Pancreas (tissue), 10 donors: ENCODE measurements around the gene TXLNB. TPM values are rescaled to one million over a fixed set of nuclear protein-coding genes. Genes with fewer than 3 reads are reported as not detected.

Experiments
- ATAC-seq, 4 donors: fragments of 200-7000 bp; cut with Tn5 transposase; one replicate each; pipeline versions ENCODE4 v1.8.0 to v1.9.1; 2020; ENCODE audit warnings: mild to moderate bottlenecking in 4 of 4, moderate library complexity in 4 of 4
- DNase-seq, 6 donors: peaks; one replicate each; pipeline ENCODE4 v3.0.0-alpha.2; 2020
- FAIRE-seq: peaks from 2 replicates; lab custom pipeline; 2012; peaks lifted over from hg19 to GRCh38; lab: Jason Lieb, UNC
- H3K27ac ChIP-seq, 4 donors: fragments of 200-600 bp; sonication (generic); 1 replicate in 3 of 4; 2 replicates in 1 of 4; pipeline versions ENCODE4 v1.5.0 to v1.8.0; 2020
- H3K27me3 ChIP-seq, 4 donors: fragments of 200-600 bp; one replicate each; pipeline ENCODE4 v1.8.0; 2021
- H3K36me3 ChIP-seq, 3 donors: fragments of 200-600 bp; sonication (generic) in 1 of 3; one replicate each; pipeline versions ENCODE4 v1.5.0 to v1.8.0; 2020 to 2021
- H3K4me1 ChIP-seq, 3 donors: fragments of 200-600 bp; one replicate each; pipeline ENCODE4 v1.8.0; 2021
- H3K4me3 ChIP-seq, 4 donors: fragments of 200-600 bp; sonication (generic) in 2 of 4; one replicate each; pipeline versions ENCODE4 v1.5.0 to v1.8.0; 2020 to 2021
- H3K9me3 ChIP-seq, 4 donors: fragments of 200-600 bp; one replicate each; pipeline ENCODE4 v1.8.0; 2021
- WGBS, 2 donors: extraction: QIAGEN DNeasy Blood & Tissue Kit; methylation state at CpG; one replicate each; pipeline ENCODE4 v1.1.7; 2013; 5-methylcytosine and 5-hydroxymethylcytosine counted together
- intact Hi-C, 3 donors: fragments of 100-400 bp; cut with DNase I; formaldehyde crosslinking; loops; one replicate each; pipeline versions ENCODE4 v1.11.1 to v1.14.2; 2022
- polyA plus RNA-seq, 2 donors: library from polyadenylated mRNA; stranded (reverse); fragments of 200-250 nt; gene quantifications; one replicate each; pipeline ENCODE4 v1.2.3, GENCODE V29; 2013
- total RNA-seq, 6 donors: library from RNA; stranded (reverse); fragmentation: NEBNext Ultra II Directional in 4 of 6; extraction: Animal tissue kit (Norgen Biotek cat#: 25700) in 4 of 6; gene quantifications; one replicate each; pipeline versions ENCODE4 v1.2.1 to v1.2.4, GENCODE V29; 2021 to 2023
- TF ChIP-seq, protein P1 (sequence below), 4 donors: fragments of 200-600 bp; sonication (generic) in 3 of 4; IDR thresholded peaks; one replicate each; pipeline versions ENCODE4 v1.5.0 to v1.8.0; 2021; ENCODE audit warnings: antibody characterized with exemption in 4 of 4
- donor health status: healthy with polysubstance abuse.
- donor health status: DM: no; HTN: no; CAD: no; lungs with moderate emphysema.
- donor health status: DM: no; HTN: no; CAD: no.
- donor health status: control.
- donor health status: control.
- donor health status: Bipolar disorder and iron deficiency.
- donor health status: DM: yes; HTN: yes; CAD: no.
- donor health status: DM: no; HTN: no; CAD: no.
- donor health status: DM: no; HTN: no; CAD: no.
- donor health status: DM: yes; HTN: yes; CAD: no.

The TXLNB gene
- total and polyA plus RNA-seq, 8 donors, result 0.03 to 0.47 (median 0.08) TPM; not detected in 1

DNA sequence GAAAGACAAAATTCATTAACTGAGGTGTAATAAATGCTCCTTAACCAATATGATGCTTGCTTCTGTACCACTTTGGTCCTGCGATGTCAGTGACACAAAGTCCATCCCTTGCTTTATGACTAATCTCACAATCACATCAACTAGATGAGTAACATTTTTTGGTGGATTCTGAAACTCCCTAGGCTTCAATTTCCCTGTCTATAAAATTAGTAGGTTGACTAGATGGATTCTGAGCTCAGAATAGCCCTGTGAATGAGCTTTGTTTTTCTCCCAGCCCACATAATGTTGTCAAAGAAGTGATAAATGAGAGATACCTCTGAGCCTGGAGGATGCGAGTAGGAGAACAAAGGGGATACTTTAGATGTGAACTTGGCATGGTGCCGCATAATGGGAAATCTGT, 9.1 kb downstream of the TXLNB start:
- Histone ChIP-seq H3K9me3 (no peaks in the 10 kb centered on the region), H3K4me1 (no peaks in the 10 kb centered on the region), H3K27ac (no peak overlapping the region), H3K36me3 (no peaks in the 10 kb centered on the region), H3K4me3 (no peak overlapping the region), H3K27me3 (no peaks in the 10 kb centered on the region)
- FAIRE-seq (no peak), ATAC-seq (no peak), DNase-seq (no peak)
- intact Hi-C loops, result no loop called here
- 60 to 63% methylated on average over 3 of the region's 3 CpGs for WGBS, 2 donors
- TF ChIP-seq, protein P1, sequence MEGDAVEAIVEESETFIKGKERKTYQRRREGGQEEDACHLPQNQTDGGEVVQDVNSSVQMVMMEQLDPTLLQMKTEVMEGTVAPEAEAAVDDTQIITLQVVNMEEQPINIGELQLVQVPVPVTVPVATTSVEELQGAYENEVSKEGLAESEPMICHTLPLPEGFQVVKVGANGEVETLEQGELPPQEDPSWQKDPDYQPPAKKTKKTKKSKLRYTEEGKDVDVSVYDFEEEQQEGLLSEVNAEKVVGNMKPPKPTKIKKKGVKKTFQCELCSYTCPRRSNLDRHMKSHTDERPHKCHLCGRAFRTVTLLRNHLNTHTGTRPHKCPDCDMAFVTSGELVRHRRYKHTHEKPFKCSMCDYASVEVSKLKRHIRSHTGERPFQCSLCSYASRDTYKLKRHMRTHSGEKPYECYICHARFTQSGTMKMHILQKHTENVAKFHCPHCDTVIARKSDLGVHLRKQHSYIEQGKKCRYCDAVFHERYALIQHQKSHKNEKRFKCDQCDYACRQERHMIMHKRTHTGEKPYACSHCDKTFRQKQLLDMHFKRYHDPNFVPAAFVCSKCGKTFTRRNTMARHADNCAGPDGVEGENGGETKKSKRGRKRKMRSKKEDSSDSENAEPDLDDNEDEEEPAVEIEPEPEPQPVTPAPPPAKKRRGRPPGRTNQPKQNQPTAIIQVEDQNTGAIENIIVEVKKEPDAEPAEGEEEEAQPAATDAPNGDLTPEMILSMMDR (IDR thresholded peaks at IDR 0.05), result no peak

DNA sequence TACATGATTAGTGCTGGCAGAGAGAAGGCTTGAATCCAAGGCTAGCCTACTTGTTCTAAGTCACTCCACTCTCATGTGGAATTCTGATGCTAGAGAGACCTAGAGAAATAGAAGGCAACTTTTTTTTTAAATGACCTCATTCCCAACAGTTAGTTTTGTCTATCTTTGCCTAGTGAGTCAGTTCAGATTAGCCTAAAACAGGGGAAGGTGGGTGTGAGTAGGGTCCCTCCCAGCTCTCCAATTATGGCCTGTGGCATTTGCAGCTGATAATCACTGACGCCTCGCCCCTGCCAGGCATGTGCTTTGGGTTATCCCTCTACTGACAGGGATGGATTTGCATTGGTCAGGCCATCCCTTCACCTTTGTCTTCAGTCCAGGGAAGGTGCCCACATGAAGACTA, 13.6 kb downstream of the TXLNB start:
- intact Hi-C loops, result no loop called here
- Histone ChIP-seq H3K27ac (no peak overlapping the region), H3K36me3 (no peaks in the 10 kb centered on the region), H3K4me1 (no peaks in the 10 kb centered on the region), H3K4me3 (no peak overlapping the region), H3K9me3 (no peaks in the 10 kb centered on the region), H3K27me3 (no peaks in the 10 kb centered on the region)
- ATAC-seq (no peak), DNase-seq (no peak), FAIRE-seq (no peak)
- WGBS, 2 donors, result 92 to 93% methylated on average over 2 of the region's 2 CpGs
- TF ChIP-seq, protein P1 (IDR thresholded peaks at IDR 0.05), result no peak

DNA sequence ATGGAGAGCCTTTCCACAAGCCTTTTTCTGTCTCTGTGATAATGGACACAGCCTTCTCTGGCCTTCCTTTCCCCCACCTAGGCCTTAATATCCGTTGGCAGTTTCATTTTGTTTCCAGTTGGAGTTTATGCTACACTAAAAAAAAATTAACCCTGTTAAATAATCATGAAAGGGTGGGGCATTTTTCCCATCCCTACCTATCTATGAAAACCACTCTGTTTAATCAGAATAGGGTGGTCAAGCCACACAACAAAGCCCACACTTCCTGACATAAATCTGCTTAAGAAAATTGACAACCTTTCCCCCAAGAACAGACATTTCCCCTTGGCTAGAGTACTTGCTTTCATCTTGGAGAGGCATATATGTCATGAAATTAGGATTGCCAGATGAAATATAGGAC, 14.2 kb downstream of the TXLNB start:
- intact Hi-C loops, result no loop called here
- no peak for FAIRE-seq
- TF ChIP-seq, protein P1 (IDR thresholded peaks at IDR 0.05), result no peak
- H3K4me3 ChIP-seq, result no peak overlapping the region
- no peak for DNase-seq
- no peak for ATAC-seq
- no peak overlapping the region for H3K27ac ChIP-seq
- H3K36me3 ChIP-seq, result no peaks in the 10 kb centered on the region
- 46 to 50% methylated on average over 1 of the region's 1 CpG for WGBS, 2 donors
- no peaks in the 10 kb centered on the region for H3K9me3 ChIP-seq
- H3K4me1 ChIP-seq, result no peaks in the 10 kb centered on the region
- H3K27me3 ChIP-seq, result no peaks in the 10 kb centered on the region

DNA sequence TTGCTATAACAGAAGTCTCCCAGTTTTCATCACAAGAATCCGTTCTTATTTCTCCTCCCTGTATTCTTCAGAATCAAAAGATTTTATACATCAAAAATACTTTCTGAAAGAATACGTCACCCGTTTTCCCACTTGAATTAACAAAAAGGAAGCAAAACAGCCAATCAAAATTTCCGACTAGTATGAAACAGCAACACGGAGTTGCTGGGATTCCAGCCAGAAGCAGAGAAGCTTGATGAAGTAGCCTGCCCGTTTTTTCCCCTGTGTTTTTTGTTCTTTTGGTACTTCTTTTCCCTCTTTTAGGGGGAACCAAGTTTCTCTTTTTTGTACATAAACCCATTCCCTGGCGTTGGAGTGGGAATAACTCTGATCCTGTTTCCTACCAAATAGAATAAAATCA, 14.6 kb downstream of the TXLNB start:
- no peaks in the 10 kb centered on the region for H3K9me3 ChIP-seq
- no peaks in the 10 kb centered on the region for H3K4me1 ChIP-seq
- intact Hi-C loops, result no loop called here

More for the DNA sequence above, 14.6 kb downstream of the TXLNB start:
- TF ChIP-seq, protein P1 (IDR thresholded peaks at IDR 0.05), result no peak
- DNase-seq (no peak), ATAC-seq (no peak), FAIRE-seq (no peak)
- Histone ChIP-seq H3K36me3 (no peaks in the 10 kb centered on the region), H3K27me3 (no peaks in the 10 kb centered on the region), H3K27ac (no peak overlapping the region), H3K4me3 (no peak overlapping the region)
- 66 to 77% methylated on average over 7 of the region's 7 CpGs for WGBS, 2 donors
